A673 (cell line): ENCODE data around the gene NTRK3. TPM values are rescaled to one million over a fixed set of nuclear protein-coding genes. Genes with fewer than 3 reads are reported as not detected.

ENCODE experiments used
- BruUV-seq: library from RNA; stranded (reverse); fragments of 400-500 nt; replicated peaks from 2 replicates; lab custom pipeline; 2021; lab: Mats Ljungman, UMichigan
- CTCF ChIA-PET: fragments of 300-600 bp; sonication (Branson Sonifier 250); formaldehyde crosslinking; loops from one replicate; lab custom pipeline; 2022; ENCODE audit warnings: antibody characterized with exemption; lab: Charles Lee
- POLR2A ChIA-PET: fragments of 300-600 bp; sonication (Branson Sonifier 250); formaldehyde crosslinking; loops from one replicate; lab custom pipeline; 2022; ENCODE audit warnings: antibody characterized with exemption; ENCODE audit not compliant: low non-redundant PET; lab: Charles Lee
- DNase-seq: peaks from one replicate; pipeline ENCODE4 v3.0.0-alpha.2; 2015; ENCODE audit warnings: low spot score
- H3K27ac ChIP-seq: fragments of 200-600 bp; sonication (generic); 2 replicates; pipeline ENCODE4 v1.5.1; 2016; ENCODE audit warnings: mixed run types, low read depth, mild to moderate bottlenecking, mixed read lengths, antibody characterized with exemption, low read length; ENCODE audit not compliant: poor library complexity, severe bottlenecking
- H3K27me3 ChIP-seq: fragments of 200-600 bp; sonication (generic); replicated peaks from 2 replicates; pipeline ENCODE4 v1.6.1; 2017; ENCODE audit warnings: mixed run types, low read depth, mild to moderate bottlenecking, mixed read lengths, antibody characterized with exemption, low read length; ENCODE audit not compliant: insufficient read depth, poor library complexity
- H3K36me3 ChIP-seq: fragments of 200-600 bp; sonication (generic); 2 replicates; pipeline ENCODE4 v1.6.1; 2016; ENCODE audit warnings: mixed run types, mild to moderate bottlenecking, mixed read lengths, antibody characterized with exemption, low read length; ENCODE audit not compliant: insufficient read depth, poor library complexity, severe bottlenecking
- H3K4me1 ChIP-seq: fragments of 200-600 bp; sonication (generic); 2 replicates; pipeline ENCODE4 v1.6.1; 2017; ENCODE audit warnings: mixed run types, mild to moderate bottlenecking, mixed read lengths, antibody characterized with exemption, low read length; ENCODE audit not compliant: insufficient read depth, poor library complexity, severe bottlenecking
- H3K4me3 ChIP-seq: fragments of 200-600 bp; sonication (generic); 2 replicates; pipeline ENCODE4 v1.5.1; 2016; ENCODE audit warnings: low read depth, mixed run types, mild to moderate bottlenecking, mixed read lengths, low read length; ENCODE audit not compliant: poor library complexity, severe bottlenecking
- H3K9me3 ChIP-seq: fragments of 200-600 bp; sonication (generic); 2 replicates; pipeline ENCODE4 v1.6.1; 2016; ENCODE audit warnings: mixed run types, low read depth, mild to moderate bottlenecking, mixed read lengths, antibody characterized with exemption, low read length; ENCODE audit not compliant: poor library complexity, severe bottlenecking
- CTCF ChIP-seq: fragments of 300-800, 200-600 bp; sonication (generic); conservative IDR thresholded peaks from 2 replicates; pipeline ENCODE4 v1.5.1; 2017; ENCODE audit warnings: low read depth, mild to moderate bottlenecking, antibody characterized with exemption, low read length, moderate library complexity, mixed read lengths
- EZH2 ChIP-seq: fragments of 200-600 bp; sonication (generic); IDR thresholded peaks from 2 replicates; pipeline ENCODE4 v1.6.1; 2017; ENCODE audit warnings: borderline replicate concordance, low read depth, mild to moderate bottlenecking, mixed read lengths, antibody characterized with exemption, low read length; ENCODE audit not compliant: poor library complexity, severe bottlenecking
- intact Hi-C: fragments of 100-400 bp; cut with micrococcal nuclease; formaldehyde crosslinking; loops from one replicate; pipeline ENCODE4 v1.10.0; 2022; ENCODE audit not compliant: unreplicated experiment
- total RNA-seq: library from RNA; stranded (reverse); gene quantifications from 2 replicates; pipeline ENCODE4 v1.2.3, GENCODE V29; 2021

Gene NTRK3
- total RNA-seq, 1 experiment from 2014 or later: not detected

GRCh38 chr15:88046576-88047129 is 209.9 kb downstream of the NTRK3 start:
- H3K4me3 ChIP-seq: no peak overlapping the region
- H3K9me3 ChIP-seq: no peaks in the 10 kb centered on the region
- DNase-seq: no peak
- no TSS peak for BruUV-seq
- H3K27me3 ChIP-seq: no peaks in the 10 kb centered on the region
- no peaks in the 10 kb centered on the region for H3K4me1 ChIP-seq
- ChIA-PET POLR2A (no interaction called here), CTCF (no interaction called here)
- intact Hi-C loops: no loop called here
- no peak overlapping the region for H3K27ac ChIP-seq
- no peak for TF ChIP-seq EZH2
- TF ChIP-seq CTCF: no peak
- H3K36me3 ChIP-seq: no peaks in the 10 kb centered on the region

- ChIA-PET CTCF (no interaction called here), POLR2A (no interaction called here)
- intact Hi-C loops: no loop called here
- no peak for DNase-seq
- Histone ChIP-seq H3K4me1 (no peaks in the 10 kb centered on the region), H3K36me3 (no peaks in the 10 kb centered on the region), H3K9me3 (no peaks in the 10 kb centered on the region), H3K27me3 (no peaks in the 10 kb centered on the region), H3K4me3 (no peak overlapping the region), H3K27ac (no peak overlapping the region)
- no TSS peak for BruUV-seq
- TF ChIP-seq EZH2: no peak
- no peak for TF ChIP-seq CTCF
Measured at GRCh38 chr15:88043396-88043795, 213.1 kb downstream of the NTRK3 start.

- Histone ChIP-seq H3K27me3 (no peaks in the 10 kb centered on the region), H3K27ac (no peak overlapping the region), H3K4me3 (no peak overlapping the region), H3K36me3 (no peaks in the 10 kb centered on the region), H3K9me3 (no peaks in the 10 kb centered on the region), H3K4me1 (no peaks in the 10 kb centered on the region)
- ChIA-PET POLR2A (no interaction called here), CTCF (no interaction called here)
- BruUV-seq: no TSS peak
- no peak for DNase-seq
- TF ChIP-seq EZH2 (no peak), CTCF (no peak)
- intact Hi-C loops: no loop called here
Measured at GRCh38 chr15:88042047-88042446, 214.5 kb downstream of the NTRK3 start.
